Nephron (organoid): Measurements from ENCODE around the gene TMEM89.

Source experiments
- H3K27ac Mint-ChIP-seq, 3 experiments: 2 replicates each; pipeline ENCODE4 v1.8.0; 2020; ENCODE audit warnings: mixed read lengths in 3 of 3, mild to moderate bottlenecking in 2 of 3, moderate library complexity in 1 of 3
- H3K27me3 Mint-ChIP-seq: 2 replicates; pipeline ENCODE4 v1.8.0; 2021; ENCODE audit warnings: low read depth, mild to moderate bottlenecking, moderate library complexity, mixed read lengths
- H3K36me3 Mint-ChIP-seq: 2 replicates; pipeline ENCODE4 v1.8.0; 2020; ENCODE audit warnings: low read depth, mixed read lengths
- H3K4me1 Mint-ChIP-seq: 2 replicates; pipeline ENCODE4 v1.8.0; 2020; ENCODE audit warnings: mixed read lengths
- H3K4me3 Mint-ChIP-seq, 3 experiments: 2 replicates each; pipeline ENCODE4 v1.8.0; 2020; ENCODE audit warnings: mild to moderate bottlenecking in 3 of 3, mixed read lengths in 3 of 3, moderate library complexity in 2 of 3
- H3K9me3 Mint-ChIP-seq: 2 replicates; pipeline ENCODE4 v1.8.0; 2020; ENCODE audit warnings: mixed read lengths
- CTCF ChIP-seq, 3 experiments: fragments of 200-600 bp; sonication (generic); IDR thresholded peaks; one replicate each; pipeline ENCODE4 v1.5.0; 2021; ENCODE audit warnings: antibody characterized with exemption in 3 of 3; ENCODE audit not compliant: unreplicated experiment in 3 of 3

The TMEM89 gene

DNA sequence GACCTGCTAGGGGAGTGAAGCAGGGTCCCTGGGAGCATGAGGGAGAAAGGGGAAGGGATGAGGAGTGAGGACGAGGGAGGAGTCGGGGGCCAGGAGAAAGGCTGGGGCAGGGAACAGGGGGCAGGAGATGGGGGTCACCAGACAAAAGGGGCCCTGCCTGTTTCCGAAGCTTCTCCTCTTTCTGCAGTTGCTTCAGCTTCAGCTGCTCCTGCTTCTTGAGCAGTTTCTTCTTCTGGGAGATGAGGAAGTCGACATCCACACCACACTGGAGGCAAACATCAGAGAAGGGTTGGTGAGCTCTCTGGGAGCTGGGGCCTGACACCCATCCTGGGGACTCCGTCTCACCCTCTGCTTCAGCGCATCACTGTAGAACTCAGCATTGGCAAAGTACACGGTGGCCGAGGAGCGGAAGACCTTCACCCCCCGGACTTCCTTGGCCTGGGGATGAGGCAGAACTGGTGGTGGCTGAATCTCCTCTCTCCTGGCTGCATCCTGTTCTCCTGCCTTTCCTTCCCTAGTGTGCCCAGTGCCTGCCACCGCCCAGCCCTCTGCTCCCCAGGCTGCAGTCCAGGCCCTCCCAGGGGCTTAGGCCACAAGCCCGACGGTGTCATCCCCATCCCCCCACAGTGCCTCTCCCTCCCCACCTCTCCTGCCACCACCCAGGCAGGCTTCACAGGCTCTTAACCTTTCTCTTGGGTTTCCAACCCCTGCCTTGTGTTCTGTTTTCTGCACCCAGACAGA lies 6.9 kb upstream of the TMEM89 start:
- no peaks in the 10 kb centered on the region for H3K4me1 Mint-ChIP-seq
- H3K9me3 Mint-ChIP-seq, result no peaks in the 10 kb centered on the region
- H3K36me3 Mint-ChIP-seq, result peaks cover 31% of the 10 kb centered on the region
- H3K4me3 Mint-ChIP-seq, result no peak overlapping the region
- H3K27me3 Mint-ChIP-seq, result peaks cover 4% of the 10 kb centered on the region
- no peak for TF ChIP-seq CTCF (IDR thresholded peaks at IDR 0.05; ENCODE audit: unreplicated experiment in 3 of 3)
- no peak overlapping the region for H3K27ac Mint-ChIP-seq

- peaks cover 4% of the 10 kb centered on the region for H3K27me3 Mint-ChIP-seq
- no peaks in the 10 kb centered on the region for H3K4me1 Mint-ChIP-seq
- no peaks in the 10 kb centered on the region for H3K9me3 Mint-ChIP-seq
- H3K4me3 Mint-ChIP-seq, result no peak overlapping the region
- peaks cover 27% of the 10 kb centered on the region for H3K36me3 Mint-ChIP-seq
- H3K27ac Mint-ChIP-seq, result no peak overlapping the region
- no peak for TF ChIP-seq CTCF (IDR thresholded peaks at IDR 0.05; ENCODE audit: unreplicated experiment in 3 of 3)
Measured at GRCh38 chr3:48625600-48625999, 4.0 kb upstream of the TMEM89 start.

GRCh38 chr3:48624767-48625166 lies 3.2 kb upstream of the TMEM89 start:
- Mint-ChIP-seq H3K4me3 (no peak overlapping the region), H3K27ac (no peak overlapping the region), H3K4me1 (no peaks in the 10 kb centered on the region), H3K27me3 (peaks cover 4% of the 10 kb centered on the region), H3K9me3 (no peaks in the 10 kb centered on the region), H3K36me3 (peaks cover 27% of the 10 kb centered on the region)
- TF ChIP-seq CTCF (IDR thresholded peaks at IDR 0.05; ENCODE audit: unreplicated experiment in 3 of 3), result no peak

GRCh38 chr3:48623851-48624547 lies 2.4 kb upstream of the TMEM89 start:
- no peak for TF ChIP-seq CTCF (IDR thresholded peaks at IDR 0.05; ENCODE audit: unreplicated experiment in 3 of 3)
- no peaks in the 10 kb centered on the region for H3K4me1 Mint-ChIP-seq
- peak overlapping the region in 1 of 3 experiments; percentile 33 for H3K27ac Mint-ChIP-seq
- H3K36me3 Mint-ChIP-seq, result peaks cover 21% of the 10 kb centered on the region
- H3K9me3 Mint-ChIP-seq, result no peaks in the 10 kb centered on the region
- peaks cover 4% of the 10 kb centered on the region for H3K27me3 Mint-ChIP-seq
- H3K4me3 Mint-ChIP-seq, result no peak overlapping the region

GRCh38 chr3:48619541-48620524 lies 1.7 kb downstream of the TMEM89 start:
- Mint-ChIP-seq H3K27me3 (peaks cover 4% of the 10 kb centered on the region), H3K27ac (peak overlapping the region in 1 of 3 experiments; percentile 32), H3K36me3 (peaks cover 6% of the 10 kb centered on the region), H3K4me1 (no peaks in the 10 kb centered on the region), H3K9me3 (no peaks in the 10 kb centered on the region), H3K4me3 (no peak overlapping the region)
- no peak for TF ChIP-seq CTCF (IDR thresholded peaks at IDR 0.05; ENCODE audit: unreplicated experiment in 3 of 3)
